GM21447 (cell line): ENCODE data around the gene CGA.
"Not testable (repeated sequence)": the region's sequence is repeated elsewhere in the genome, so short reads cannot be mapped to it uniquely, and the experiment has no call there.

Experiments used
- ATAC-seq: cut with Tn5 transposase; IDR thresholded peaks from one replicate; pipeline ENCODE4 v1.9.1; 2021; ENCODE audit not compliant: unreplicated experiment

CGA gene

DNA sequence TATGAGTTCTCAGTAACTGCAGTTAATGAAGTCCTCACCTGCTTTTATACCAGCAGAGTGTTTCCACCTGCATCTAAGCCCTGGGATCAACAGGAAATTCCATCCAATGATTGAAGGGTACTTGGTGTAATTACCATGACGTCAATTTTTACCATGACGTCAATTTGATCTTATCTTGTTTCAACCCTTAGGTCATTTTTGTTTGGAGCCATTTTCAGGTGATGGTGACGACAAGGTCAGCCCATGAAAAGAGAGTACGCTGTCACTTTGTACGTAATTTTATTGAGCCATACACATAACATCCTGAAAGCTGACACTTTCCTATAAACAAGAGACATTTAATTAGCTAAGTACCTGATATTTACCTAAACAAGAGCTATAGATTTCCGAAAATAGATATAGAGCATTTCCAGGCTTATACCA lies at the start of gene CGA:
TSS of gene CGA (minus strand) at position 20 of the 423 bp plus-strand sequence. CDS start 6,906 bp downstream, outside the sequence.
- ATAC-seq = no peak

- ATAC-seq = not testable (repeated sequence)
Observed at GRCh38 chr6:87139927-87140326, 45.0 kb upstream of the CGA start.

DNA sequence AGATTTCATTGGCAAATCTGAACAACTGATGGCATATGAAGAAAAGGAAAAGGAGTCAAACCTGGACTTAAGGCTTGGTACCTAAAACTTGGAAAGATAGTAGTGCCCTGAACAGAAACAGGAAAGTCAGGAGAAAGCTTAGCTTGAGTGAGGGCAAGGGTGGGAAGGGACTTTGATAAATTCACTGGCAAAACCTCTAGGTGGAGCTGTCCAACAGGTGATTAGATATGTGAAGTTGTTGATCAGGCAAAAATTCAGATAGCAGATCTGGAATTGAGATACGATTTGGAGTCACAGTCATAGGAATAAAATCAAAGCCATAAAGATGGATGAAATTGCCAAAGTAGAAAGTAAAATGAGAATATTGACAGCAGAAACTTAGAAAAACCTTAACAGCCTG lies 44.3 kb upstream of the CGA start:
- peak; percentile 70 for ATAC-seq

DNA sequence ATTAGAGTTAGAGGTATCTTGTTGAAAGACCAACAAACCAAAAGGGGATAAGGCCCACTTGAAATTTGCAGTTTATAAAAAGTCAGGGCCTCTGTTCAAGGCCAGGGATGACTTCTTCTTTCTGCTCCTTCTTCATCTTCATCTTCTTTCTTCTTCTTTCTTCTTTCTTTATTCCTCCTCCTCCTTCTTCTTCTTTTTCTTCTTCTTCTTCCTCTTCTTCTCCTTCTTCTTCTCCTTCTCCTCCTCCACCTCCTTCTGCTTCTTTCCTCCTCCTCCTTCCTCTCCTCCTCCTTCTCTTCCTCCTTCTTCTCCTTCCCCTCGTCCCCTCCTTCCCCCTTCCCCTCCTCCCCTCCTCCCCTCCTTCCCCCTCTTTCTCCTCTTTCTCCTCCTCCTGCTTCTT lies 42.1 kb upstream of the CGA start:
- ATAC-seq = no peak

DNA sequence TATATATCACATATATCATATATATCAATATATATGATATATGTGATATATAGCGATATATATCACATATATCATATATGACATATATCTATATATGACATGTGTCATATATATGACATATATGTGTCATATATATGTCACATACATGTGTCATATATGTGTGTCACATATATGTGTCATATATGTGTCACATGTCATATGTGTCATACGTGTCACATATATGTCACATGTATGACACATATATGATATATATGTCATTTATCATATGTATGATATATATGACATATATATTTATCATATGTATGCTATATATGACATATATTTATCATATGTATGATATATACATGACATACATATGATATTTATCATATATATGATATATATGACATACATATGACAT lies 32.8 kb upstream of the CGA start:
- no peak for ATAC-seq

DNA sequence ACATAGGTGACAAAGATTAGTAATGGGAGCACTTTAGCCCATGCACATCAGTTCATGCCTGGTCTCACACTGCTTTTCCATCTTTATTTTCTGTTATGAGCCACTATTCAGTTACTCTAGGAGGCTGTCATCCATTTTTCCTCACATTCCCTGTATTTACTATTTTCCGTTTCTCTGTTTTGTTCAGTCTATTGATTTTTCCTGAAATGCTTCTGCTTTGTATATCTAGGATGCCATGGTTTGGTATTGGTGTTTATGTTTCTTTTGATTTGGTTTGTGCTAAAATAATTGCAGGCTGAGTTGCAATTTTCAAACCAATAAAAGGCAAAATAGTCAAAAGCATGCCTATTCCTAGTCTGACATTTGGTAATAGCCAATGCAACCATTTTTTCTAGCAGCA lies 31.6 kb upstream of the CGA start:
- no peak for ATAC-seq

DNA sequence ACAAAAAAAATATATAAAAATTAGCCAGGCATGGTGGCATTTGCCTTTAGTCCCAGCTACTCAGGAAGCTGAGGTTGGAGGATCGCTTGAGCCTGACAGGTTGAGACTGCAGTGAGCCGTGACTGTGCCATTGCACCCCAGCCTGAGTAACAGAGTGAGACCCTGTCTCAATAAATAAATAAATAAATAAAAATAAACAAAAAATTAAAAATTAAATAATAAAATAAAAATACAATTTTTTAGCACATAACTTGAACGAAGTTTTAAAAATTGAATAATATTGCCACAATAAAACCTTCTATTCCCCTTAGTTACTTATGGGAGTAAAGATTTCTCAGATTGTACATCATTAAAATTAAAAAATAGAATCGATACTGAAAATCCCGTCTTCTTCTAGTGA lies 29.2 kb upstream of the CGA start:
- ATAC-seq = no peak

GRCh38 chr6:87122477-87122876 lies 27.6 kb upstream of the CGA start:
- no peak for ATAC-seq

DNA sequence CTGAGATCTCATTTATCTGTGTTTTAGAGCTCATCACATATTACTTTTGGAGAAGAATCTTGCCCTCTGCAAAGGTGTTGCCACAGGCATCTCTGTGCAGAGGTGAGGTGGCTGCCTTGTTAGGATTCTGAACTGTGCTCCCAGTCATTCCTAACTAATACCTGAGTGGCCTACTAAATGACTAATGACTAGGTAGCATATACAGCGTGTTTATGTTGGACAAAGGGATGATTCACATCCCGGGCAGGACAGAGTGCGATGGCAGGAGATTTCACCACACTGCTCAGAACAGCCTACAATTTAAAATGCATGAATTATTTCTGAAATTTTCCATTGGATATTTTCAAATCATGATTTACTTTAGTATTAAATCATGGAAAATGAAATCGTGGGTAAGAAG lies 23.1 kb upstream of the CGA start:
- no peak for ATAC-seq

- ATAC-seq = no peak
Observed at GRCh38 chr6:87116922-87117321, 22.0 kb upstream of the CGA start.

GRCh38 chr6:87115402-87116135 lies 20.7 kb upstream of the CGA start:
- peak; percentile 81 for ATAC-seq

DNA sequence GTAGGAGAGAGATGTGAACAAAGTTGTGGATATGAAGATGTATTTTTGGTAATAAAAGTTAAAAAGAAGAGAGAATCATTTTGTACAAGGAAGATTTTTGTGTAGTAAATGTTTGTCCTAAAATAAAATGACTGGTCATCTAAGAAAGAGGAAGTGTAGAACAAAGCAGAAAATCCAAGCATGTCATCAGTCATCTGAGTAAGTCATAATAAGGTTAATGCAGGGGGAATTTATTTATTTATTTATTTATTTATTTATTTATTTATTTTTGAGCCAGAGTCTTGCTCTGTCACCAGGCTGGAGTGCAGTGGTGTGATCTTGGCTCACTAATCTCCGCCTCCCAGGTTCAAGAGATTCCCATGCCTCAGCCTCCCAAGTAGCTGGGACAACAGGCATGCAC lies 15.7 kb upstream of the CGA start:
- ATAC-seq = no peak

GRCh38 chr6:87105823-87106222 lies 10.9 kb upstream of the CGA start:
- ATAC-seq = no peak

- ATAC-seq = no peak
Observed at GRCh38 chr6:87104667-87105066, 9.8 kb upstream of the CGA start.

- no peak for ATAC-seq
Observed at GRCh38 chr6:87103977-87104601, 9.2 kb upstream of the CGA start.

DNA sequence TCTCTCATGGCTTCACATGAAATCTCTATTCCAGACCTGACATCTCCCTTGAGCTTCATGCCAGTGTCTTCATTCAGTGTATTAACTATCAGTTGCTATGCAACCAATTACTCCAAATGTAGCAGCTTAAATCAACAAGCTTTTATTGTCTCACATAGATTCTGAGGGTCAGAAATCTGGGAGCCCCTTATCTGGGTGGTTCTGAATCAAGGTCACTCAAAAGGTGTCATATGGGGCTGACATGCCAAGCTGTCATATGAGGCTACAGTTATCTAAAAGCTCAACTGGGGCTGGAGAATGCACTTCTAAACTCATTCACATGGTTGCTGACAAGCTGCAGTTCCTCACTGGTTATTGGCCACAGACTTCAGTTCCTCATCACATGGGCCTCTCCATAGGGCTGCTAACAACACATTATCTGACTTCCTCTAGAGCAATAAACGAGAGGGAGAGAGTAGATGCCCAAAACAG lies 7.3 kb upstream of the CGA start:
- ATAC-seq = no peak

DNA sequence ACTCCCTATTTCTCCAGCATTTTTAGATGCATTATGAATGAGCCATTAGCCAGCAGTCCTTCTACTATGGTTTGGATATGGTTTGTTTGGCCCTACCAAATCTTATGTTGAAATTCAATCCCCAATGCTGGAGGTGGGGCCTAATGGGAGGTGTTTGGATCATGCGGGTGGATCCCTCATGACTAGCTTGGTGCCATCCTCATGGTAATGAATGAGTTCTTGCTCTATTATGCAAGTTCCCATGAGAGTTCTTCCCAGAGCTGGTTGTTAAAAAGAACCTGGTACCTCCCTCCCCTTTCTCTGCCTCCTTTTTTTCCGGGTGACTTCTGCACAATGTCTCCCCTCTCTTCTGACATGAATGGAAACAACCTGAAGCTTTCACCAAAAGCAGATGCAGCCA lies 6.2 kb upstream of the CGA start:
- no peak for ATAC-seq

GRCh38 chr6:87100216-87100615 lies 5.3 kb upstream of the CGA start:
- ATAC-seq = no peak

GRCh38 chr6:87099472-87099871 lies 4.6 kb upstream of the CGA start:
- ATAC-seq = no peak

GRCh38 chr6:87094576-87094975 lies 330 bp downstream of the CGA start:
- no peak for ATAC-seq

- no peak for ATAC-seq
Observed at GRCh38 chr6:87093651-87094050, 1.3 kb downstream of the CGA start.

DNA sequence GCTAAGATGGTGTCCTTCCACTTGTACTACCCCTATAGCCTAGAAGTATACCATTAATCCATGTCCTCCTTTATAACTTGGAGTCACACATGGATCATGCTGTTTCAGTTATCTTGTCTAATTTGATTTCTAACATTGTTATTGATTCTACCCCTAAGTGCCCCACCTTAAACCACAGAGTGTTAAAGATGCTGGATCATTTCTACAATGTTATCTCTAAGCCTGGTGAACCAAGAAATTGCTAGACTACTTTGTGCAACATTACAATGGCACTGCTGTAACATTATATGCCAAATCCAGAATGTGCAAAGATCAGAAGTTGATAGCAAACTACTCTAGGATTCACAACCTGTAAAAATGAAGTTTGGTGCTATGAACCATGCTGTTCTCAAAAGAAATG lies 1.7 kb downstream of the CGA start:
- ATAC-seq = no peak

- no peak for ATAC-seq
Observed at GRCh38 chr6:87092435-87092834, 2.5 kb downstream of the CGA start.
